GM12878 (cell line): ENCODE data around the gene RERE. TPM values are rescaled to one million over a fixed set of nuclear protein-coding genes. Genes with fewer than 3 reads are reported as not detected.

Experiments used
- ATAC-seq: fragments of 200-7000 bp; cut with Tn5 transposase; 3 replicates; pipeline ENCODE4 v1.9.1; 2020; ENCODE audit warnings: mild to moderate bottlenecking, moderate library complexity
- BruUV-seq: library from RNA; stranded (reverse); fragments of 400-500 nt; replicated peaks from 2 replicates; lab custom pipeline; 2021; lab: Mats Ljungman, UMichigan
- CTCF ChIA-PET: fragments of 300-600 bp; sonication (Branson Sonifier 250); formaldehyde crosslinking; extraction: SDS; loops from one replicate; lab custom pipeline; 2021; ENCODE audit warnings: inconsistent platforms; lab: Yijun Ruan, JAX
- POLR2A ChIA-PET: fragments of 350-600 bp; formaldehyde crosslinking; extraction: SDS; loops from one replicate; lab custom pipeline; 2021; ENCODE audit warnings: inconsistent platforms; lab: Charles Lee
- RAD21 ChIA-PET: fragments of 300-600 bp; sonication (Branson Sonifier 250); formaldehyde crosslinking; loops from one replicate; lab custom pipeline; 2023; ENCODE audit warnings: antibody characterized with exemption; ENCODE audit not compliant: unreplicated experiment; lab: Charles Lee
- SMC1A ChIA-PET: fragments of 300-600 bp; sonication (Branson Sonifier 250); formaldehyde crosslinking; loops from one replicate; lab custom pipeline; 2023; ENCODE audit not compliant: unreplicated experiment, uncharacterized antibody; lab: Charles Lee
- DNase-seq: peaks from one replicate; pipeline ENCODE4 v3.0.0-alpha.2; 2011; ENCODE audit warnings: low read depth, low spot score
- FAIRE-seq: peaks from 3 replicates; lab custom pipeline; 2011; peaks lifted over from hg19 to GRCh38; lab: Jason Lieb, UNC
- H2AFZ ChIP-seq: 2 replicates; pipeline ENCODE4 v1.6.0; 2011; ENCODE audit warnings: low read depth, low read length, control low read depth; ENCODE audit not compliant: control insufficient read depth
- H3K27ac ChIP-seq: 2 replicates; pipeline ENCODE4 v1.5.1; 2011; ENCODE audit warnings: control low read depth; ENCODE audit not compliant: control insufficient read depth, insufficient read depth
- H3K27me3 ChIP-seq, 2 experiments: replicated peaks in 1 of 2; 2 replicates each; pipeline versions ENCODE4 v1.6.0 to v1.6.1; 2011; ENCODE audit warnings: low read length in 1 of 2; ENCODE audit not compliant: control insufficient read depth in 2 of 2, insufficient read depth in 2 of 2
- H3K36me3 ChIP-seq, 2 experiments: 2 replicates each; pipeline ENCODE4 v1.5.1; 2011; ENCODE audit warnings: low read length in 1 of 2; ENCODE audit not compliant: control insufficient read depth in 2 of 2, insufficient read depth in 2 of 2
- H3K4me1 ChIP-seq: 2 replicates; pipeline ENCODE4 v1.6.1; 2011; ENCODE audit warnings: mild to moderate bottlenecking, low read length, moderate library complexity, mixed read lengths; ENCODE audit not compliant: control insufficient read depth, insufficient read depth
- H3K4me2 ChIP-seq: 2 replicates; pipeline ENCODE4 v1.6.0; 2011; ENCODE audit warnings: control low read depth; ENCODE audit not compliant: control insufficient read depth, insufficient read depth
- H3K4me3 ChIP-seq: fragments of 200-600 bp; sonication (generic); 2 replicates; pipeline ENCODE4 v1.5.1; 2016
- H3K79me2 ChIP-seq: 2 replicates; pipeline ENCODE4 v1.6.0; 2011; ENCODE audit warnings: low read length; ENCODE audit not compliant: control insufficient read depth, insufficient read depth
- H3K9ac ChIP-seq: 2 replicates; pipeline ENCODE4 v1.8.0; 2011; ENCODE audit warnings: low read length, control low read depth, mixed read lengths; ENCODE audit not compliant: control insufficient read depth, insufficient read depth
- H3K9me3 ChIP-seq: replicated peaks from 3 replicates; pipeline ENCODE4 v1.5.1; 2011; ENCODE audit warnings: mild to moderate bottlenecking, low read length; ENCODE audit not compliant: control insufficient read depth, insufficient read depth
- H4K20me1 ChIP-seq: 2 replicates; pipeline ENCODE4 v1.6.0; 2011; ENCODE audit not compliant: control insufficient read depth, insufficient read depth
- ATF7 ChIP-seq: fragments of 450-650 bp; IDR thresholded peaks from 2 replicates; pipeline ENCODE4 v1.6.1; 2016; ENCODE audit warnings: low read depth, mild to moderate bottlenecking
- CBX3 ChIP-seq: fragments of 200-600 bp; sonication (generic); IDR thresholded peaks from 2 replicates; pipeline ENCODE4 v1.6.1; 2016; ENCODE audit warnings: low read depth, borderline replicate concordance
- ETV6 ChIP-seq, 2 experiments: fragments of 450-650 bp in 1 of 2; IDR thresholded peaks in 1 of 2; conservative IDR thresholded peaks in 1 of 2; 2 replicates each; pipeline ENCODE4 v1.6.1; 2014; ENCODE audit warnings: antibody characterized with exemption in 1 of 2, borderline replicate concordance in 1 of 2, low read depth in 1 of 2, mild to moderate bottlenecking in 1 of 2, moderate library complexity in 1 of 2
- EZH2 ChIP-seq: IDR thresholded peaks from 2 replicates; pipeline ENCODE4 v1.6.1; 2012; ENCODE audit warnings: low read depth, mild to moderate bottlenecking, control low read depth, inconsistent platforms, low read length, borderline replicate concordance; ENCODE audit not compliant: control insufficient read depth
- IKZF1 ChIP-seq: fragments of 450-650 bp; conservative IDR thresholded peaks from 2 replicates; pipeline ENCODE4 v1.6.1; 2017; ENCODE audit warnings: antibody characterized with exemption, mild to moderate bottlenecking
- MTA3 ChIP-seq: IDR thresholded peaks from 2 replicates; pipeline ENCODE4 v1.6.1; 2012; ENCODE audit warnings: low read length, inconsistent platforms, borderline replicate concordance
- MYB ChIP-seq: fragments of 150-350 bp; IDR thresholded peaks from 2 replicates; pipeline ENCODE4 v1.6.1; 2014; ENCODE audit warnings: mild to moderate bottlenecking, low read depth, low read length, borderline replicate concordance
- NFIC ChIP-seq: IDR thresholded peaks from 2 replicates; pipeline ENCODE4 v1.6.1; 2012; ENCODE audit warnings: low read depth, mild to moderate bottlenecking, inconsistent platforms, low read length, moderate library complexity
- ZNF622 ChIP-seq: fragments of 450-650 bp; IDR thresholded peaks from 2 replicates; pipeline ENCODE4 v1.6.1; 2017; ENCODE audit warnings: mild to moderate bottlenecking, inconsistent platforms
- WGBS: methylation state at CpG from one replicate; pipeline ENCODE4 v1.1.6; 2016; ENCODE audit warnings: low lambda C conversion rate; ENCODE audit not compliant: insufficient replicate concordance, insufficient coverage; ENCODE audit errors: missing lambda C conversion rate; 5-methylcytosine and 5-hydroxymethylcytosine counted together
- in situ Hi-C: fragments of 300-500 bp; cut with MboI; formaldehyde crosslinking; loops from 9 replicates; pipeline ENCODE4 v1.14.3; 2018; ENCODE audit warnings: mixed read lengths
- intact Hi-C: fragments of 100-400 bp; cut with micrococcal nuclease; formaldehyde crosslinking; loops from one replicate; pipeline ENCODE4 v1.14.2; 2022; ENCODE audit not compliant: unreplicated experiment
- polyA plus RNA-seq, 11 experiments: library from polyadenylated mRNA; depleted of rRNA in 4 of 11; unstranded in 6 of 11; stranded (reverse) in 5 of 11; fragments of >200 nt; fragmentation: Nextera tagmentation in 4 of 11; fragmentation: Illumina TruSeq in 1 of 11; extraction: Ambion mirVana in 4 of 11; extraction: Trizol in 1 of 11; gene quantifications; 1 replicate in 1 of 11; 2 replicates in 10 of 11; pipeline versions ENCODE4 v1.2.1 to v1.2.3, GENCODE V29; 2011 to 2016; ENCODE audit warnings: inconsistent platforms in 2 of 11, missing spikeins in 2 of 11, low read depth in 1 of 11
- total RNA-seq, 4 experiments: library from RNA; depleted of rRNA in 3 of 4; stranded (reverse); fragments of >200 nt in 3 of 4; fragmentation: Illumina TruSeq in 1 of 4; extraction: Trizol in 1 of 4; gene quantifications; 2 replicates each; pipeline versions ENCODE4 v1.2.1 to v1.2.3, GENCODE V29; 2013 to 2021
- TF ChIP-seq, protein P1 (sequence below): fragments of 450-650 bp; IDR thresholded peaks from 2 replicates; pipeline ENCODE4 v1.6.1; 2016; ENCODE audit warnings: mild to moderate bottlenecking, moderate library complexity, borderline replicate concordance
- TF ChIP-seq, protein P2 (sequence below): IDR thresholded peaks from 2 replicates; pipeline ENCODE4 v1.6.1; 2012; ENCODE audit warnings: improper control_type of control experiment, low read depth, low read length; ENCODE audit not compliant: insufficient replicate concordance

Gene RERE
- total and polyA plus RNA-seq, 10 of the 15 experiments (the other 5 are each of a cell fraction or from before 2014, with no cell fraction given), result 5.2 to 60.5 (median 20.2) TPM

DNA sequence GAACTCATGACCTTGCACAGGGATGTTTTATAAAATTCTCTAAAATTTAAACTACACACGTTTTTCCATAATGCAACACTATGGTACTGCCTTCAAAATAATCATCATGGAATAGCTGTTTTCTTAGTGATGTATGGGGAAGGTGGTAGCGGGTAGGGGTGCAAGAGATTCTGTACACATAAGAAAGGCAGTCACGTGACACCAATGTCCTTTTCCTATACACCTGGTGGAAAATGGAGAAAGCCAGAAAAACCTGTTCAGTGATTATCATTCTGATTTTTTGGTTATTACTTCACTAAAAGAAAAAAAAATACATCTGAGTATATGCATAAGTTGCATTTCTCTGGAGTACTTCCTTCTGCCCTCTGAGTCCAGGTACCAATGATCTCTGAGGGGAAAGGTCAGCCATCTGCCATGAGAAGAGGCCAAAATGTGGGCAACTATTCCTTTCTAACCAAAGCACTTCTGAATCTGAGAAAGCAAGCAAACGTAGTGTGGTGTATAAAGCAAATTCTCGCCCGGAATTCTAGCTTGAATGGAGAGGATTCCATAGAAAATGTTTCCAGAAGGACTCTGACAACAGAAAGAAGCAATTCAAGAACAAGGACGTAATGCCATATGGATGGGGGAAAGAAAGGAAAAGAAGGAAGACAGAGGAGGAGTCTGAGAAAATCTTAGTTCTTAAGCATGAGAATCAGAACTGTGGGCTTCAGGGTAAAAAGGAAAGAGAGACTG, 137.3 kb downstream of the RERE start:
- Histone ChIP-seq H3K27me3 (no peaks in the 10 kb centered on the region), H3K36me3 (no peaks in the 10 kb centered on the region; a peak in 1 of 4 replicates), H3K27ac (peak overlapping the region; percentile 23), H3K9ac (no peak overlapping the region), H3K79me2 (peaks cover 60% of the 10 kb centered on the region), H3K4me3 (no peak overlapping the region), H4K20me1 (no peaks in the 10 kb centered on the region), H3K4me1 (peaks cover 8% of the 10 kb centered on the region), H3K4me2 (no peak overlapping the region), H3K9me3 (no peaks in the 10 kb centered on the region), H2AFZ (no peak overlapping the region)
- DNase-seq (no peak), ATAC-seq (no peak), FAIRE-seq (no peak)
- CTCF ChIA-PET, result interaction anchor here (0.7 to 3.3 kb wide), 11 partner anchors 8 to 169 kb away, joined by 3 to 35 read pairs (median 5); no protein-coding TSS in a partner anchor
- no TSS peak for BruUV-seq
- POLR2A ChIA-PET, result interaction anchor here (0.7 to 2.1 kb wide), 10 partner anchors 8 to 26 kb away, joined by 3 to 6 read pairs (median 4); no protein-coding TSS in a partner anchor
- in situ Hi-C loops (no loop called here), intact Hi-C loops (no loop called here)
- 83% methylated on average over 7 of the region's 7 CpGs for WGBS
- RAD21 ChIA-PET, result interaction anchor here (0.6 to 4.9 kb wide), 14 partner anchors 9 to 169 kb away, joined by 3 to 27 read pairs (median 4); no protein-coding TSS in a partner anchor
- SMC1A ChIA-PET, result interaction anchor here (0.8 to 12.1 kb wide), 19 partner anchors 9 to 170 kb away, joined by 3 to 154 read pairs (median 5); no protein-coding TSS in a partner anchor
- TF ChIP-seq ZNF622 (no peak), ATF7 (no peak), IKZF1 (no peak), MTA3 (no peak), EZH2 (no peak), ETV6 (conservative IDR thresholded peaks at IDR 0.05 in 1 of 2, IDR thresholded peaks at IDR 0.05 in 1 of 2; ENCODE audit: borderline replicate concordance in 1 of 2, low read depth in 1 of 2) (no peak), CBX3 (no peak), NFIC (no peak), MYB (no peak)
- TF ChIP-seq, protein P1, sequence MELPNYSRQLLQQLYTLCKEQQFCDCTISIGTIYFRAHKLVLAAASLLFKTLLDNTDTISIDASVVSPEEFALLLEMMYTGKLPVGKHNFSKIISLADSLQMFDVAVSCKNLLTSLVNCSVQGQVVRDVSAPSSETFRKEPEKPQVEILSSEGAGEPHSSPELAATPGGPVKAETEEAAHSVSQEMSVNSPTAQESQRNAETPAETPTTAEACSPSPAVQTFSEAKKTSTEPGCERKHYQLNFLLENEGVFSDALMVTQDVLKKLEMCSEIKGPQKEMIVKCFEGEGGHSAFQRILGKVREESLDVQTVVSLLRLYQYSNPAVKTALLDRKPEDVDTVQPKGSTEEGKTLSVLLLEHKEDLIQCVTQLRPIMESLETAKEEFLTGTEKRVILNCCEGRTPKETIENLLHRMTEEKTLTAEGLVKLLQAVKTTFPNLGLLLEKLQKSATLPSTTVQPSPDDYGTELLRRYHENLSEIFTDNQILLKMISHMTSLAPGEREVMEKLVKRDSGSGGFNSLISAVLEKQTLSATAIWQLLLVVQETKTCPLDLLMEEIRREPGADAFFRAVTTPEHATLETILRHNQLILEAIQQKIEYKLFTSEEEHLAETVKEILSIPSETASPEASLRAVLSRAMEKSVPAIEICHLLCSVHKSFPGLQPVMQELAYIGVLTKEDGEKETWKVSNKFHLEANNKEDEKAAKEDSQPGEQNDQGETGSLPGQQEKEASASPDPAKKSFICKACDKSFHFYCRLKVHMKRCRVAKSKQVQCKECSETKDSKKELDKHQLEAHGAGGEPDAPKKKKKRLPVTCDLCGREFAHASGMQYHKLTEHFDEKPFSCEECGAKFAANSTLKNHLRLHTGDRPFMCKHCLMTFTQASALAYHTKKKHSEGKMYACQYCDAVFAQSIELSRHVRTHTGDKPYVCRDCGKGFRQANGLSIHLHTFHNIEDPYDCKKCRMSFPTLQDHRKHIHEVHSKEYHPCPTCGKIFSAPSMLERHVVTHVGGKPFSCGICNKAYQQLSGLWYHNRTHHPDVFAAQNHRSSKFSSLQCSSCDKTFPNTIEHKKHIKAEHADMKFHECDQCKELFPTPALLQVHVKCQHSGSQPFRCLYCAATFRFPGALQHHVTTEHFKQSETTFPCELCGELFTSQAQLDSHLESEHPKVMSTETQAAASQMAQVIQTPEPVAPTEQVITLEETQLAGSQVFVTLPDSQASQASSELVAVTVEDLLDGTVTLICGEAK, result no peak
- TF ChIP-seq, protein P2, sequence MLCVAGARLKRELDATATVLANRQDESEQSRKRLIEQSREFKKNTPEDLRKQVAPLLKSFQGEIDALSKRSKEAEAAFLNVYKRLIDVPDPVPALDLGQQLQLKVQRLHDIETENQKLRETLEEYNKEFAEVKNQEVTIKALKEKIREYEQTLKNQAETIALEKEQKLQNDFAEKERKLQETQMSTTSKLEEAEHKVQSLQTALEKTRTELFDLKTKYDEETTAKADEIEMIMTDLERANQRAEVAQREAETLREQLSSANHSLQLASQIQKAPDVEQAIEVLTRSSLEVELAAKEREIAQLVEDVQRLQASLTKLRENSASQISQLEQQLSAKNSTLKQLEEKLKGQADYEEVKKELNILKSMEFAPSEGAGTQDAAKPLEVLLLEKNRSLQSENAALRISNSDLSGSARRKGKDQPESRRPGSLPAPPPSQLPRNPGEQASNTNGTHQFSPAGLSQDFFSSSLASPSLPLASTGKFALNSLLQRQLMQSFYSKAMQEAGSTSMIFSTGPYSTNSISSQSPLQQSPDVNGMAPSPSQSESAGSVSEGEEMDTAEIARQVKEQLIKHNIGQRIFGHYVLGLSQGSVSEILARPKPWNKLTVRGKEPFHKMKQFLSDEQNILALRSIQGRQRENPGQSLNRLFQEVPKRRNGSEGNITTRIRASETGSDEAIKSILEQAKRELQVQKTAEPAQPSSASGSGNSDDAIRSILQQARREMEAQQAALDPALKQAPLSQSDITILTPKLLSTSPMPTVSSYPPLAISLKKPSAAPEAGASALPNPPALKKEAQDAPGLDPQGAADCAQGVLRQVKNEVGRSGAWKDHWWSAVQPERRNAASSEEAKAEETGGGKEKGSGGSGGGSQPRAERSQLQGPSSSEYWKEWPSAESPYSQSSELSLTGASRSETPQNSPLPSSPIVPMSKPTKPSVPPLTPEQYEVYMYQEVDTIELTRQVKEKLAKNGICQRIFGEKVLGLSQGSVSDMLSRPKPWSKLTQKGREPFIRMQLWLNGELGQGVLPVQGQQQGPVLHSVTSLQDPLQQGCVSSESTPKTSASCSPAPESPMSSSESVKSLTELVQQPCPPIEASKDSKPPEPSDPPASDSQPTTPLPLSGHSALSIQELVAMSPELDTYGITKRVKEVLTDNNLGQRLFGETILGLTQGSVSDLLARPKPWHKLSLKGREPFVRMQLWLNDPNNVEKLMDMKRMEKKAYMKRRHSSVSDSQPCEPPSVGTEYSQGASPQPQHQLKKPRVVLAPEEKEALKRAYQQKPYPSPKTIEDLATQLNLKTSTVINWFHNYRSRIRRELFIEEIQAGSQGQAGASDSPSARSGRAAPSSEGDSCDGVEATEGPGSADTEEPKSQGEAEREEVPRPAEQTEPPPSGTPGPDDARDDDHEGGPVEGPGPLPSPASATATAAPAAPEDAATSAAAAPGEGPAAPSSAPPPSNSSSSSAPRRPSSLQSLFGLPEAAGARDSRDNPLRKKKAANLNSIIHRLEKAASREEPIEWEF, result no peak
